ENCODE results near the gene KYAT1.
"Not testable (repeated sequence)": the region's sequence is repeated elsewhere in the genome, so short reads cannot be mapped to it uniquely, and the experiment has no call there.

KYAT1 gene

GRCh38 chr9:128807827-128808226 lies 73.9 kb downstream of the KYAT1 start:
- H3K4me1 ChIP-seq (ENCODE audit: control insufficient read depth, insufficient read depth, low read length, poor library complexity, severe bottlenecking): no peaks in the 10 kb centered on the region
- H3K27ac ChIP-seq (ENCODE audit: insufficient read depth, low read length, poor library complexity, severe bottlenecking): no peak overlapping the region
- no peaks in the 10 kb centered on the region for H3K9me3 ChIP-seq (ENCODE audit: control insufficient read depth, low read length)
- no peaks in the 10 kb centered on the region for H3K27me3 ChIP-seq (replicated peaks; ENCODE audit: control insufficient read depth, insufficient read depth, low read length, poor library complexity, severe bottlenecking)
- no peak for DNase-seq
- H3K36me3 ChIP-seq (ENCODE audit: control insufficient read depth, insufficient read depth, low read length): peaks cover 43% of the 10 kb centered on the region
- no peak overlapping the region for H3K4me3 ChIP-seq (ENCODE audit: insufficient read depth, low read depth, low read length, poor library complexity, severe bottlenecking)

- peaks cover 52% of the 10 kb centered on the region for H3K36me3 ChIP-seq (ENCODE audit: control insufficient read depth, insufficient read depth, low read length)
- no peak overlapping the region for H3K27ac ChIP-seq (ENCODE audit: insufficient read depth, low read length, poor library complexity, severe bottlenecking)
- H3K9me3 ChIP-seq (ENCODE audit: control insufficient read depth, low read length): no peaks in the 10 kb centered on the region
- no peaks in the 10 kb centered on the region for H3K4me1 ChIP-seq (ENCODE audit: control insufficient read depth, insufficient read depth, low read length, poor library complexity, severe bottlenecking)
- H3K4me3 ChIP-seq (ENCODE audit: insufficient read depth, low read depth, low read length, poor library complexity, severe bottlenecking): no peak overlapping the region
- no peak for DNase-seq
- no peaks in the 10 kb centered on the region for H3K27me3 ChIP-seq (replicated peaks; ENCODE audit: control insufficient read depth, insufficient read depth, low read length, poor library complexity, severe bottlenecking)
These were observed 76.1 kb downstream of the KYAT1 start for GRCh38 chr9:128805661-128806060.

- no peak overlapping the region for H3K27ac ChIP-seq (ENCODE audit: insufficient read depth, low read length, poor library complexity, severe bottlenecking)
- peaks cover 61% of the 10 kb centered on the region for H3K36me3 ChIP-seq (ENCODE audit: control insufficient read depth, insufficient read depth, low read length)
- no peaks in the 10 kb centered on the region for H3K27me3 ChIP-seq (replicated peaks; ENCODE audit: control insufficient read depth, insufficient read depth, low read length, poor library complexity, severe bottlenecking)
- no peak overlapping the region for H3K4me3 ChIP-seq (ENCODE audit: insufficient read depth, low read depth, low read length, poor library complexity, severe bottlenecking)
- H3K4me1 ChIP-seq (ENCODE audit: control insufficient read depth, insufficient read depth, low read length, poor library complexity, severe bottlenecking): no peaks in the 10 kb centered on the region
- no peaks in the 10 kb centered on the region for H3K9me3 ChIP-seq (ENCODE audit: control insufficient read depth, low read length)
- DNase-seq: no peak
These were observed 79.3 kb downstream of the KYAT1 start for GRCh38 chr9:128802482-128802881.

GRCh38 chr9:128800061-128800460 lies 81.7 kb downstream of the KYAT1 start:
- H3K9me3 ChIP-seq (ENCODE audit: control insufficient read depth, low read length): no peaks in the 10 kb centered on the region
- H3K4me1 ChIP-seq (ENCODE audit: control insufficient read depth, insufficient read depth, low read length, poor library complexity, severe bottlenecking): no peaks in the 10 kb centered on the region
- H3K27me3 ChIP-seq (replicated peaks; ENCODE audit: control insufficient read depth, insufficient read depth, low read length, poor library complexity, severe bottlenecking): no peaks in the 10 kb centered on the region
- peaks cover 55% of the 10 kb centered on the region for H3K36me3 ChIP-seq (ENCODE audit: control insufficient read depth, insufficient read depth, low read length)
- no peak overlapping the region for H3K27ac ChIP-seq (ENCODE audit: insufficient read depth, low read length, poor library complexity, severe bottlenecking)
- no peak for DNase-seq
- H3K4me3 ChIP-seq (ENCODE audit: insufficient read depth, low read depth, low read length, poor library complexity, severe bottlenecking): no peak overlapping the region

GRCh38 chr9:128798896-128799295 lies 82.9 kb downstream of the KYAT1 start:
- H3K4me1 ChIP-seq (ENCODE audit: control insufficient read depth, insufficient read depth, low read length, poor library complexity, severe bottlenecking): no peaks in the 10 kb centered on the region

GRCh38 chr9:128794961-128795360 lies 86.8 kb downstream of the KYAT1 start:
- H3K36me3 ChIP-seq (ENCODE audit: control insufficient read depth, insufficient read depth, low read length): peaks cover 63% of the 10 kb centered on the region
- H3K4me1 ChIP-seq (ENCODE audit: control insufficient read depth, insufficient read depth, low read length, poor library complexity, severe bottlenecking); H3K27me3 ChIP-seq (replicated peaks; ENCODE audit: control insufficient read depth, insufficient read depth, low read length, poor library complexity, severe bottlenecking); H3K27ac ChIP-seq (ENCODE audit: insufficient read depth, low read length, poor library complexity, severe bottlenecking); DNase-seq; H3K4me3 ChIP-seq (ENCODE audit: insufficient read depth, low read depth, low read length, poor library complexity, severe bottlenecking); H3K9me3 ChIP-seq (ENCODE audit: control insufficient read depth, low read length): not testable (repeated sequence)

More at GRCh38 chr9:128798896-128799295, 82.9 kb downstream of the KYAT1 start:
- Histone ChIP-seq H3K36me3 (ENCODE audit: control insufficient read depth, insufficient read depth, low read length) (peaks cover 54% of the 10 kb centered on the region), H3K27ac (ENCODE audit: insufficient read depth, low read length, poor library complexity, severe bottlenecking) (no peak overlapping the region), H3K4me3 (ENCODE audit: insufficient read depth, low read depth, low read length, poor library complexity, severe bottlenecking) (no peak overlapping the region), H3K9me3 (ENCODE audit: control insufficient read depth, low read length) (no peaks in the 10 kb centered on the region), H3K27me3 (replicated peaks; ENCODE audit: control insufficient read depth, insufficient read depth, low read length, poor library complexity, severe bottlenecking) (no peaks in the 10 kb centered on the region)
- no peak for DNase-seq

GRCh38 chr9:128792978-128793686 lies 88.6 kb downstream of the KYAT1 start:
- no peak for DNase-seq
- Histone ChIP-seq H3K36me3 (ENCODE audit: control insufficient read depth, insufficient read depth, low read length) (peaks cover 55% of the 10 kb centered on the region), H3K4me3 (ENCODE audit: insufficient read depth, low read depth, low read length, poor library complexity, severe bottlenecking) (no peak overlapping the region), H3K4me1 (ENCODE audit: control insufficient read depth, insufficient read depth, low read length, poor library complexity, severe bottlenecking) (peaks cover 4% of the 10 kb centered on the region), H3K27ac (ENCODE audit: insufficient read depth, low read length, poor library complexity, severe bottlenecking) (no peak overlapping the region), H3K27me3 (replicated peaks; ENCODE audit: control insufficient read depth, insufficient read depth, low read length, poor library complexity, severe bottlenecking) (no peaks in the 10 kb centered on the region), H3K9me3 (ENCODE audit: control insufficient read depth, low read length) (no peaks in the 10 kb centered on the region)

- DNase-seq: no peak
- no peak overlapping the region for H3K27ac ChIP-seq (ENCODE audit: insufficient read depth, low read length, poor library complexity, severe bottlenecking)
- H3K36me3 ChIP-seq (ENCODE audit: control insufficient read depth, insufficient read depth, low read length): peaks cover 46% of the 10 kb centered on the region
- no peaks in the 10 kb centered on the region for H3K27me3 ChIP-seq (replicated peaks; ENCODE audit: control insufficient read depth, insufficient read depth, low read length, poor library complexity, severe bottlenecking)
- no peak overlapping the region for H3K4me3 ChIP-seq (ENCODE audit: insufficient read depth, low read depth, low read length, poor library complexity, severe bottlenecking)
- H3K4me1 ChIP-seq (ENCODE audit: control insufficient read depth, insufficient read depth, low read length, poor library complexity, severe bottlenecking): peaks cover 12% of the 10 kb centered on the region
- H3K9me3 ChIP-seq (ENCODE audit: control insufficient read depth, low read length): no peaks in the 10 kb centered on the region
These were observed 89.6 kb downstream of the KYAT1 start for GRCh38 chr9:128792134-128792533.

- peaks cover 39% of the 10 kb centered on the region for H3K36me3 ChIP-seq (ENCODE audit: control insufficient read depth, insufficient read depth, low read length)
- no peak for DNase-seq
- no peaks in the 10 kb centered on the region for H3K27me3 ChIP-seq (replicated peaks; ENCODE audit: control insufficient read depth, insufficient read depth, low read length, poor library complexity, severe bottlenecking)
- H3K27ac ChIP-seq (ENCODE audit: insufficient read depth, low read length, poor library complexity, severe bottlenecking): no peak overlapping the region
- no peak overlapping the region for H3K4me3 ChIP-seq (ENCODE audit: insufficient read depth, low read depth, low read length, poor library complexity, severe bottlenecking)
- H3K9me3 ChIP-seq (ENCODE audit: control insufficient read depth, low read length): no peaks in the 10 kb centered on the region
- H3K4me1 ChIP-seq (ENCODE audit: control insufficient read depth, insufficient read depth, low read length, poor library complexity, severe bottlenecking): peaks cover 12% of the 10 kb centered on the region
These were observed 91.2 kb downstream of the KYAT1 start for GRCh38 chr9:128790536-128790935.

- no peak for DNase-seq
- peaks cover 12% of the 10 kb centered on the region for H3K4me1 ChIP-seq (ENCODE audit: control insufficient read depth, insufficient read depth, low read length, poor library complexity, severe bottlenecking)
- H3K36me3 ChIP-seq (ENCODE audit: control insufficient read depth, insufficient read depth, low read length): peaks cover 28% of the 10 kb centered on the region
- no peaks in the 10 kb centered on the region for H3K9me3 ChIP-seq (ENCODE audit: control insufficient read depth, low read length)
- no peak overlapping the region for H3K27ac ChIP-seq (ENCODE audit: insufficient read depth, low read length, poor library complexity, severe bottlenecking)
- H3K4me3 ChIP-seq (ENCODE audit: insufficient read depth, low read depth, low read length, poor library complexity, severe bottlenecking): no peak overlapping the region
- no peaks in the 10 kb centered on the region for H3K27me3 ChIP-seq (replicated peaks; ENCODE audit: control insufficient read depth, insufficient read depth, low read length, poor library complexity, severe bottlenecking)
These were observed 93.3 kb downstream of the KYAT1 start for GRCh38 chr9:128788445-128788844.
